ENCODE data around the gene STIM2.

- TF ChIP-seq, protein P1, sequence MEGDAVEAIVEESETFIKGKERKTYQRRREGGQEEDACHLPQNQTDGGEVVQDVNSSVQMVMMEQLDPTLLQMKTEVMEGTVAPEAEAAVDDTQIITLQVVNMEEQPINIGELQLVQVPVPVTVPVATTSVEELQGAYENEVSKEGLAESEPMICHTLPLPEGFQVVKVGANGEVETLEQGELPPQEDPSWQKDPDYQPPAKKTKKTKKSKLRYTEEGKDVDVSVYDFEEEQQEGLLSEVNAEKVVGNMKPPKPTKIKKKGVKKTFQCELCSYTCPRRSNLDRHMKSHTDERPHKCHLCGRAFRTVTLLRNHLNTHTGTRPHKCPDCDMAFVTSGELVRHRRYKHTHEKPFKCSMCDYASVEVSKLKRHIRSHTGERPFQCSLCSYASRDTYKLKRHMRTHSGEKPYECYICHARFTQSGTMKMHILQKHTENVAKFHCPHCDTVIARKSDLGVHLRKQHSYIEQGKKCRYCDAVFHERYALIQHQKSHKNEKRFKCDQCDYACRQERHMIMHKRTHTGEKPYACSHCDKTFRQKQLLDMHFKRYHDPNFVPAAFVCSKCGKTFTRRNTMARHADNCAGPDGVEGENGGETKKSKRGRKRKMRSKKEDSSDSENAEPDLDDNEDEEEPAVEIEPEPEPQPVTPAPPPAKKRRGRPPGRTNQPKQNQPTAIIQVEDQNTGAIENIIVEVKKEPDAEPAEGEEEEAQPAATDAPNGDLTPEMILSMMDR (IDR thresholded peaks at IDR 0.05): no peak
- TF ChIP-seq POLR2A (IDR thresholded peaks at IDR 0.05; ENCODE audit: low read depth): no peak
These were observed 51.4 kb downstream of the STIM2 start for GRCh38 chr4:26912069-26912468.

Data from esophagus muscularis mucosa (tissue), 3 donors.